Neutrophil (primary cell): ENCODE data around the gene TMSB10.
A peak's percentile ranks its signal among the peaks of the same experiment; 100 is the strongest.

ENCODE experiments used
- H3K27ac ChIP-seq: fragments of 200-600 bp; sonication (generic); 2 replicates; pipeline ENCODE4 v1.5.1; 2016; ENCODE audit warnings: mild to moderate bottlenecking, moderate library complexity
- H3K27me3 ChIP-seq: fragments of 200-600 bp; sonication (generic); 2 replicates; pipeline ENCODE4 v1.6.0; 2016; ENCODE audit warnings: mild to moderate bottlenecking
- H3K36me3 ChIP-seq: fragments of 200-600 bp; sonication (generic); 2 replicates; pipeline ENCODE4 v1.5.1; 2017
- H3K4me1 ChIP-seq, 2 experiments: fragments of 200-600 bp in 1 of 2; sonication (generic) in 1 of 2; 1 replicate in 1 of 2; 2 replicates in 1 of 2; pipeline versions ENCODE4 v1.5.1 to v1.6.1; 2013 to 2016; ENCODE audit warnings: low read depth in 1 of 2, low read length in 1 of 2, mild to moderate bottlenecking in 1 of 2, moderate library complexity in 1 of 2; ENCODE audit not compliant: control insufficient read depth in 1 of 2, insufficient read depth in 1 of 2
- H3K4me3 ChIP-seq, 2 experiments: fragments of 200-600 bp in 1 of 2; sonication (generic) in 1 of 2; 1 replicate in 1 of 2; 2 replicates in 1 of 2; pipeline ENCODE4 v1.5.1; 2013 to 2016; ENCODE audit warnings: low read depth in 1 of 2, low read length in 1 of 2, mild to moderate bottlenecking in 1 of 2, moderate library complexity in 1 of 2
- H3K9me3 ChIP-seq: fragments of 200-600 bp; sonication (generic); 2 replicates; pipeline ENCODE4 v1.5.1; 2016
- CTCF ChIP-seq: fragments of 200-600 bp; sonication (generic); IDR thresholded peaks from 2 replicates; pipeline ENCODE4 v1.5.1; 2016; ENCODE audit warnings: antibody characterized with exemption

The TMSB10 gene

GRCh38 chr2:84906108-84906899 lies 848 bp downstream of the TMSB10 start:
- Histone ChIP-seq H3K4me1 (peaks cover 24 to 28% of the 10 kb centered on the region in 2 experiments), H3K9me3 (no peaks in the 10 kb centered on the region), H3K27ac (peak overlapping the region; percentile 78), H3K27me3 (peaks cover 17% of the 10 kb centered on the region), H3K36me3 (no peaks in the 10 kb centered on the region), H3K4me3 (peak overlapping the region; percentile 79 to 94)
- TF ChIP-seq CTCF, result no peak

GRCh38 chr2:84906900-84907714 lies 1.7 kb downstream of the TMSB10 start:
- Histone ChIP-seq H3K27me3 (peaks cover 13% of the 10 kb centered on the region), H3K4me3 (peak overlapping the region; percentile 79 to 94), H3K27ac (peak overlapping the region; percentile 78), H3K9me3 (no peaks in the 10 kb centered on the region), H3K36me3 (no peaks in the 10 kb centered on the region), H3K4me1 (peaks cover 24 to 28% of the 10 kb centered on the region in 2 experiments)
- TF ChIP-seq CTCF, result no peak

DNA sequence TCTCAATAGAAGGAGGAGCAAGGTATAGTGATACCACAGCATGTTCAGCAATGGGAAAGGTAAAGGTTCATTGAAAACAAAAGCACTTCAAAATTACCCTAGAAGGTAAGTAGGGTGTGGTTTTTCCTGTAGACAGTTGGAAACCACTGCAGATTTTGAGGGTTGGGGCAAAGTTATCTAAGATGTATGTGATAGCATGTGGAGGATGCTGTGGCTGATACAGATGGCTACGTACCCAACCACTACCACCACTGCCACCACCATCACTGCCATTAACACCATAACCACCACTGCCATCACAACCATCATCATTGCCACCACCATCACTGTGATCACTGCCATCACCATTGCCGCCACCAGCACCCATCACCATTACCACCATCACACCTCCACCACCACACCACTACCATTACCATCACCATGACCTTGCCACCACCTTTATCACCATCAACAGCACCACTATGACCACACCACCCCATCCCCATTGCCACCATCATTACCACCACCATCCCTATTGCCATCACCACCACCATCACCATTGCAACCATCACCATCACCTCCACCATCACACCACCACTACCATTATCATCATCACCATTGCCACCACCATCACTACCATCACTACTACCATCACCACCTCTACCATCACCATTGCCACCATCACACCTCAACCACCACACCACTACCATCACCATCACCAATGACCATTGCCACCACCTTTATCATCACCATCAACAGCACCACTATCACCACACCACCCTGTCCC lies 3.7 kb downstream of the TMSB10 start:
- peaks cover 24 to 28% of the 10 kb centered on the region in 2 experiments for H3K4me1 ChIP-seq
- H3K9me3 ChIP-seq, result no peaks in the 10 kb centered on the region
- no peaks in the 10 kb centered on the region for H3K36me3 ChIP-seq
- no peak for TF ChIP-seq CTCF
- H3K27ac ChIP-seq, result no peak overlapping the region
- peaks cover 10% of the 10 kb centered on the region for H3K27me3 ChIP-seq
- H3K4me3 ChIP-seq, result no peak overlapping the region

DNA sequence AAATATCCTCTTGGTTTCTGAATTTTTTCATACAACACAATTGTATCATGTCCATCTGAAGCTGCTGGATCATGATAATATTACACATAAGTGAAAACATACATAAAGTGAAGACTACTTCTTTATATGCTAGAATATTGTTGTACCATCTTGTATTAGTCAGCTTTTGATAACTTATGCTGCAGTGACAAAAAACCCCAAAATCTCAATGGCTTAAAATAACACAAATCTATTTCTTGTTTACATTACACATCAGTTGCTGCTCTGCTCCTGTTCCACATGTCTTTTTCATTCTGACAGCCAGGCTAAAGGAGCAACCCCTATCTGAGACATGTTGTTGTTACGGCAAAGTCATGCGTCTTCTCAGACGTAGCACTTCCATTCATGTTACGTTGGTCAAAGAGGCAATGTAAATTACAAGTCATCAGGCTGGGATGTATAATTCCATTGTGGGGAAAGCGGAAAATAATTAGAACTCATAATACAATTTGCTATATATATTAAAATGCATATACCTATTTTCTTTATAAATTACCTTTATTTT lies 5.8 kb downstream of the TMSB10 start:
- no peaks in the 10 kb centered on the region for H3K36me3 ChIP-seq
- H3K27me3 ChIP-seq, result no peaks in the 10 kb centered on the region
- TF ChIP-seq CTCF, result no peak
- H3K4me3 ChIP-seq, result no peak overlapping the region
- H3K9me3 ChIP-seq, result no peaks in the 10 kb centered on the region
- no peak overlapping the region for H3K27ac ChIP-seq
- peaks cover 16 to 20% of the 10 kb centered on the region in 2 experiments for H3K4me1 ChIP-seq

DNA sequence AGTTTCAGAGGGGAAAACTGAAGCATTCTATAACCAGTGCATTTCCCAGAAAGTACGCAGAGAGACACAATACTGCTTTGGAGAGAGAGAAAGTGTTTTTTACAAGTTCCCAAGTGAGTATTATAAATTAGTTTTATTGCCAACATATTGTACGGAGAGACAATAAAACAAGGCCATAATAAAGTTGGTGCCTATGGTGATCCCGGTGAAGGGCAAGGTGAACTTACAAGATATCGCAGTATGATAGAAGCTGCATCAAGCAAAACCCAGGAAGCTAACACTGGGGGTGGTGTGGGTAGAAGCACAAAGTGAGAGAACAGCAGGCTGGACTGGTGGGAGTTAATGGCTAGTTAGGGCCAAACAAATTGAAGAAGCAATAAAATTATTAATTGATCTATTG lies 7.5 kb downstream of the TMSB10 start:
- peaks cover 0 to 3% of the 10 kb centered on the region in 2 experiments for H3K4me1 ChIP-seq
- no peaks in the 10 kb centered on the region for H3K9me3 ChIP-seq
- H3K36me3 ChIP-seq, result no peaks in the 10 kb centered on the region
- H3K27ac ChIP-seq, result no peak overlapping the region
- no peaks in the 10 kb centered on the region for H3K27me3 ChIP-seq
- no peak for TF ChIP-seq CTCF
- H3K4me3 ChIP-seq, result no peak overlapping the region
